ENCODE results near the gene TSPEAR.

Gene TSPEAR

GRCh38 chr21:44527983-44528633, 183.3 kb downstream of the TSPEAR start:
- no peak for DNase-seq (ENCODE audit: low read depth)

DNA sequence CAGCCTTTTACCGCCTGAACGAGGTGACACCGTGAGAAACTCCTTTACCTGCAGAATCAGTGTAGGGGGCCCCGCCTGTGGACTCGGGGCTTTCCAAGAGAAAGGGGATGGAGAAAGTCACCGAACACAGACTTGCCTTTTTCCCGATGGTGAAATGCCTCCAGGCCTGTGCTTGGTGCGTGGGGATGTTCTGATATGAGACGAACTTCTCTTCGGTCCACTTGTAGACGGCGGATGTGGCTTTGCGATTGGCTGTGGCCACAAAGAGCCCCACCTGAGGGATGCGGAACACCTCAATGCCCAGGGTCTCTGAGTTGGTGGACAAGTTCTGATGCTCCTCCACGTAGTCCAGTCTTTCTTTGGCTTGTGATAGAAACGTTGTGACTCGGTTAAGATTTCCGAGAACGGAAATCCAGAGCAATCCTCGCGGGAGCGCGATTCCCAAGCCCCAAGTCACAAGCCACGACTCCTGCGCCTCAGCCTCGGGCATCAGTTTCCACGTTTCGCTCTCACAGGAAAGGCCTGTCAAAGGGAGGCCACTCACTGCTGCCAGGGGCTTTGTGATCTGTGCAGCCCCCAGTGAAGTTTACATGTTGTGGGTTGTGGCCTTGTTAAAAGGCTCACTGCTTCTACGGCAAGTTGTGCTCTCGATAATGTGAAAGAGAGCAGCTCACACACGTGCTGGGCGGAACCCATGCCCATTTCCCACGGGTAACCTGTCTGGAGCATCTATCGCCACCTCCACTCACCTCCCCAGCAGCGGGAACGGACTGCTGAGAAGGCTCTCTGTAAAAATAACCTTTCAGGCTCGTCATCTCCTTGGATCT, 184.0 kb downstream of the TSPEAR start:
- DNase-seq (ENCODE audit: low read depth) = no peak

GRCh38 chr21:44526096-44526997, 185.0 kb downstream of the TSPEAR start:
- DNase-seq (ENCODE audit: low read depth) = no peak

DNA sequence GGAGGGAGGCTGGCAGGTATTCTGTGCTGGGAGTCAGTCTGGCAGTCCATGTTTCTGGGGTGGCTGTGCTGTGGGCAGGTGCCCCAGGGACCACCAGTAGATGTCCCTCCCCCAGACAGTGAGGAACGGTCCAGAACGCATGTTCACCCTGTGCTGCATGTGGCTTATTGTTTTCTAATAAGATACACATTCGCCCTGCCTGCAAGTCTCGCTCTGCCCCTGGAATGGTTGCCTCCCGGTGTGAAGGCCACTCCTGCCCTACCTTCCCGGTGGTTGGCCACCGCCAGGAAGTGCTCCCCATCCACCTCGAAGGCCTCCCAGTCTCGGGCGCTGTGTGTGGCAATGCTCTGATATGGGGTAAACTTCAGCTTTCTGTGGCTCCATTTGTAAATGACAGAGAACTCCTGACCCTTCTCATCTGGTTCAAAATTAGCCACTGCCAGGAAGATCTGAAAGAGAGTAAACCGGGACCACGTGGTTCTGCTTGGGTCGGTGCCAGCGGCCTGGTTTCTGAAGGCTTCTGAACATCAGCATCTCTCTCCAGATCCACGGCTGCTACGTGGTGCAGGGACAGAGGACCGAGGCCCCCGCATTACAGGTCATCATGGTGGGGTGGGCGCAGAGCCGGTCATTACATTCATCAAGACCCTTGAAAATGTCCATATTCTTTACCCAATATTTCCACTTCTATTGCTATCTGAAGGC, 185.8 kb downstream of the TSPEAR start:
- DNase-seq (ENCODE audit: low read depth) = no peak

DNA sequence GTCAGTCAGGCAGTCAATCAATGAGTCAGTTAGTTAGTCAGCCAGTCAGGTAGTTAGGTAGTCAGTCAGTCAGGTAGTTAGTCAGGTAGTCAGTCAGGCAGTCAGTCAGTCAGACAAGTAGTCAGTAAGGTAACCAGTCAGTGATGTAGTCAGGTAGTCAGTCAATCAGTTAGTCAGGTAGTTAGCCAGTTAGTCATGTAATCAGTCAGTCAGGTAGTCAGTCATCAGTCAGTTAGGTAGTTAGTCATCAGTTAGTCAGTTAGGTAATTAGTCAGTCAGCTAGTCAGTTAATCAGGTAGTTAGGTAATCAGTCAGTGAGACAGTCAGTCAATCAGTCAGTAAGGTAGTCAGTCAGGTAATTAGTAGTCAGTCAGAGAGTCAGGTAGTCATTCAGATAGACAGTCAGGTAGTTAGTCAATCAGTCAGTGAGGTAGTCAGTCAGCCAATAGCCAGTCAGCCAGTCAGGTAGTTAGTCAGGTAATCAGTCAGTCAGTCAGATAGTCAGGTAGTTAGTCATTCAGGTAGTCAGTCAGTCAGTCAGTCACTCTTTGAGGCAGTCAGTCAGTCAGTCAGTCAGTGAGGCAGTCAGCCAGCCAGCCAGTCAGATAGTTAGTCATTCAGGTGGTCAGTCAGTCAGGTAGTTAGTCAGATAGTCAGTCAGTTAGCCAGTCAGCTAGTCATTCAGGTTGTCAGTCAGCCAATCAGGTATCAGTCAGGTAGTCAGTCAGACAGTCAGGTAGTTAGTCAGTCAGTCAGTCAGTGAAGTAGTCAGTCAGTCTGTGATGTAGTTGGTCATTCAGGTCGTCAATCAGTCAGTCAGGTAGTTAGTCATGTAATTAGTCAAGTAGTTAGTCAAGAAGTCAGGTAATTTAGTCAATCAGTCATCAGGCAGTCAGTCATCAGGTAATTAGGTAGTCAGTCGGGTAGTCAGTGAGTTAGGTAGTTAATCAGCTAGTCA, 186.7 kb downstream of the TSPEAR start:
- DNase-seq (ENCODE audit: low read depth) = no peak

- no peak for DNase-seq (ENCODE audit: low read depth)
Measured at GRCh38 chr21:44523567-44524413, 187.6 kb downstream of the TSPEAR start.

- no peak for DNase-seq (ENCODE audit: low read depth)
Measured at GRCh38 chr21:44522753-44523204, 188.6 kb downstream of the TSPEAR start.

- no peak for DNase-seq (ENCODE audit: low read depth)
Measured at GRCh38 chr21:44521928-44522752, 189.2 kb downstream of the TSPEAR start.

DNA sequence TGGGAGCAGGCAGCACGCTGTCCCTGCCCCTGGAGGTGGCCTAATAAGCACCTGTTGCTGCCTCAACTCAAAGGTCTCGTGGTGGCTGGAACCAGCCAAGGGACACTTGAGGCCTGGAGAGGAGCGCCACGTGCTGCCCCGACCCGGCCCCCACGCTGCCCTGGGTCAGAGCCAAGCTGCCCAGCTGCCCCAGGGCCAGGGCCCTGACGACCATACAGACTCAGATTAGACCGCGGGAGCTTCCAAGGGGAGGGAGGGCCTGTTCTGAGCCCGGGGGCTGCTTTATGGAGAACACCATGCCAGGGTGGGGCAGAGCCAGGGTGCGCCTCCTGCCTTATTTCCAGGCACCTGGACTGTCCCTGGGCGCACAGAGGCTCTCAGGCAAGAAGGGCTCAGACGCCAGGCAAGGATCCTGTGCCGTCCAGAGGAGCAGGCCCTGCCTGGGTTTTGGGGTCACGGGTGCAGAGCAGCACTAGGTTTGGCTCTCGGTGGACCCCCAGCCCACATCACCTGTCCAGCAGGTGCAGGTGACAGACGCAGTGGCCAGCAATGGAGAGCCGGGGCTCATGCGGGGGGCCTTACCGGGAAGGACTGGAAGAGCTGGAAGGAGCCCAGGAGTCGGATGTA, 190.0 kb downstream of the TSPEAR start:
- DNase-seq (ENCODE audit: low read depth) = no peak

DNA sequence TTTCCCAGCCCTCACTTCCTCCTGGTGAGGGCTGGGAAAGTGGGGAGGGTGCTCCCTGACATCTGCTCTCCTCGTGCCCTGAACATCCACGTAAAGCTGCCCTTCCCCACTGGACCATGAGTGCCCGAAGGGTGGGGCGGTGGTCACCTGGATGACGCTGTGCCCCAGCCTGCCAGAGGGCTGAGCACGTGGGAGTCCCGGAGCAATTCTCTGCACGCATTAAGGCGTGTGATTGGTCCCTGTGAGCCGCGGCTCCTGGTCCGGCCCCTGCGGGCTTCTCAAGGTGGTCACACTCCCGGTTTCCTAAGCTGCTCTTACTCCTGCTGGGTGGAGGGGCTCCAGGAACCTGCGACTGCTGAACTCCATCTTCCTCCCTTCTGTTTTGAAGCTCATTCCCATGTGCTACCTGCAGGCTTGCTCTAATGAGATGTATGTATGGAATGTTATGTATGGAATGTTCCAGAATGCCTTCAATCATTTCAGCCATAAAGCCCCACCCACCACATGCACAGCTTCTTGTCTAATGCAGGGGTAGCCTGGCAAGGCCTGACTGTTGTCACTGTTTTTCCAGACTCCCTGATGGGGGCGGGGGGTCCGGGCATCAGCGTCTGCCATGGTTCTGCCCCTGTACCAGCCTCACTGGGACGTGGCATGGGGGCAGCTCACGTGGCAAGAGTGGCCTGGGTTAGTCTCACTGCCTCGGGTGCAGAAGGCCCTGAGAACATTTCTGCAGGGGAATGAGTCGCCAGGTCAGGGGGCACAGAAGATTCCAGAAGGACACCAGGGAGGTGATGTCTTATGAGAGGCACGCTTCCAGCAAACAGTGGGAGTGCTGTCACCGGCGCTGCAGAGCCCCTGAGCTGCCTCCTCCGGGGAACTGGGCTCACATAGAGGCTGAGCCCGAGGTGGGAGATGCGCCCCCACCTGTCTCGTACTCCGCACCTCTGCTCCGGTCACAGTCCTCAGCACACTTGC, 190.8 kb downstream of the TSPEAR start:
- no peak for DNase-seq (ENCODE audit: low read depth)

DNA sequence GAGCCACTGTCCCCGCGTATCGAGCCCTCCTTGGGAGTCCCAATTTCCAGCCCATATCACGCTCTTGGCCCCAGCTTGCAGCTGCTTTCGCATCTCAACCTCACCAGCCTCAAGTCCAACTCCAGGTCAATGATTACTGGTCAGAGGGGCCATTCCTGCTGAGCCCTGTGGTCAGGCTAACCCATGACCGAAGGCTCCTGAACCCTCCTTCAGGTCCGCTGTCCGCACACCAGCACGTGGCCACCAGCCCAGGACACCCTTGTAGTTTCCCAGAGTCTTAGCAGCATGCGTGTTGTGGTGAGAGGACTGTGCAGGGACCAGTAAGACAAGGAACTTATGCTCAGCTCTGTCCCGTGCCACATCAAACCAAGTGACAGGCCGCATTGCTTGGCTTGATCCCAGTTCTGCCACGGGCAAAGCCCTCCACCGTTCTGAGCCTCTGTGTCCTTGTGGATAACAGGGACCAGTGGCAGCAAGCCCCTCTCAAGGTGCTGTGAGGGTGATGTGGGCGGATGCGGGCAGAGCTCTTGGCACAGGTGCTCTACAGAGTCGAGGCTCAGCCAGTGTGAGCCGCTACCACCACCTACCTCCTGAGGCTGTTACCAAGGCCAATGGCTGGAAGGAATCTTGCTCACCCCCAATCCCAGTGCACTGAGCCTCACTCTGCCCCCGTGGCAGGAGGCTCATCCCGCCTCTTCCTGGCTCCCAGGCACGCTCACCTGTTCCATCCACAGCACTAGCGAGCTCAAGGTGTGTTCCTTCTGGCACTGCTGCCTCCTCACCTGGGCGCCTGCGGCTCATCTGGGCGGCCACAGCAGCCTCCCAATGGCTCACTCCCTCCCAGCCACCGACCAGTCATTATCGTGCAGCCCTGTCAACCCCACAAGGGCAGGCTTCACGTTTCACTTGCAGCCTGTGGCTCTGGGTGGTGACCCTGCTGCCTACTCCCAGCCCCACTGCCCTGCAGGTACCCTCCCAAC, 191.7 kb downstream of the TSPEAR start:
- no peak for DNase-seq (ENCODE audit: low read depth)

GRCh38 chr21:44518686-44519085, 192.7 kb downstream of the TSPEAR start:
- DNase-seq (ENCODE audit: low read depth) = no peak

- no peak for DNase-seq (ENCODE audit: low read depth)
Measured at GRCh38 chr21:44517175-44517899, 194.0 kb downstream of the TSPEAR start.

DNA sequence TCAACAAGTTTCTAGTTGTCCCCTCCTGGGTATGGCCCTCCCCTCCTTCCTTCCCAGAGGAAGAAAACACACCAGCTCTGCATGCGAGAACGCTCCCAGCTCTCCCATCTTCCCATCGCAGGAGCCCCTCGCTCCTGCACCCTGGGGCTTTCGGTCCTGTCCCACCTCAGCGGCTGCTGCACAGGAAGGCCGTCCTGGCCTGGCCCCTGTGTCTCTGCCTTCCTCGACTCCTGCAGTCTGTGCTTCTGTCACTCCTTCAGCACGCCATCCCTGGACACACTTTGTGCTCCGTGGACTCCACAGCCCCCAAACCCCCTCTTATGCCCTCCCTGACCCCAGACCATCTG, 194.6 kb downstream of the TSPEAR start:
- no peak for DNase-seq (ENCODE audit: low read depth)

DNA sequence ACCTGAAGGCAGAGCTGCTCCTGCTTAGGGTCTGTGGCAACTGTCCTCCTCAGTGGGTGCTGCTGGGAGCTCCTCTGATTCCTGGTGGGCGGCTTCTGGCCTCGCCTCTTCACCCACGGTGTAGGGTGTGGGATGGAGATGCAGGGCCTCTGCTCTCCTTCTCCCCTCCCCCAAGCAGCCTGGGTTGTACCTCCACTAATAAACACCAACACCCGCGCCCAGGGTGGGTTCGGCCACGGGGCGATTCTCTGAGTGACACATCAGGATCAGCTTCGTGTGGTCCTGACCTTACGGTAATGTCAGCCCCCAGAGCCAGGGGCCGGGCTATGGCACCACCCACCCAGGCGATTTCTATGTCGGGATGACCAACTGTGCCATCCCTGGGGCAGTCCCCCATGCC, 195.0 kb downstream of the TSPEAR start:
- no peak for DNase-seq (ENCODE audit: low read depth)
